Fibroblast of skin of scalp (primary cell): ENCODE data around the gene MITF.
"Not testable (repeated sequence)": the region's sequence is repeated elsewhere in the genome, so short reads cannot be mapped to it uniquely, and the experiment has no call there.

Experiments used
- DNase-seq: peaks from one replicate; pipeline ENCODE4 v3.0.0-alpha.2; 2013

The MITF gene

DNA sequence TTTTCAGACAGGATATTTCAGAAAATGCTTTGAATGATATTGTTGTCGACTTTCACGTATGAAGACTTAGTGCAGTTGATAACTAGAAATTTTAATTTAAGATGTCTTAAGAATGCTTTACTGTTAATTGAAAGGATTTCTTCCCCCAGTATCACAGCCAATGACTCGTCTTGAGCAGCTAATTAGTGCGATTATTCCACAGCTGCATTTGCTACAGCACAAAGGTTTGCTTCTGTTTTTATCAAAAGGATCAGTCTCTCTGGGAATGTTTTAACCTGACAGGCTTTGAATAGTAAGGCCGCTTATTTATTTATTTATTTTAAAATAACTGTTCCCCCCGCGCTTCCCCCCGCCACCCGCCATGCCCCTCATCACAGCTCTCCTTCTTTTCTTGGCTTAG, 136.8 kb downstream of the MITF start:
- DNase-seq, result no peak

DNA sequence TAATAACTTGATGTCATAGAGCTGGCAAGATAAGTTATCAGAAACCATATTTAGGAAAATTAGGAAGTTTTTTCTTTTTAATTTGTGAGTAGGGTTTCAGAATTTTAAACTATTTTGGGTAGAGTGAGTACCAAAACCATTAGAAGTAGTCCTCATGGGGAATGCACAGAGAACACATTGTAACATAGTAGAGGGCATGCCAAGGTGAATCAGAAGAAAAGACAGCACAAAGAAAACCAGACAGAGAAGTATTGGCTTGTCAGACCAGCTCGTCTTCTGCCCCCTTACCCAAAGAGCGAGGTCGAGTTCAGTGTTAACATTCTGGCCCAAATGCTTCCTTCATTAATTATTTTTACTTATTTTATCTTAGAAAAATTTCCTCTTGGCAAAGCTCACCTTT, 139.0 kb downstream of the MITF start:
- no peak for DNase-seq

DNA sequence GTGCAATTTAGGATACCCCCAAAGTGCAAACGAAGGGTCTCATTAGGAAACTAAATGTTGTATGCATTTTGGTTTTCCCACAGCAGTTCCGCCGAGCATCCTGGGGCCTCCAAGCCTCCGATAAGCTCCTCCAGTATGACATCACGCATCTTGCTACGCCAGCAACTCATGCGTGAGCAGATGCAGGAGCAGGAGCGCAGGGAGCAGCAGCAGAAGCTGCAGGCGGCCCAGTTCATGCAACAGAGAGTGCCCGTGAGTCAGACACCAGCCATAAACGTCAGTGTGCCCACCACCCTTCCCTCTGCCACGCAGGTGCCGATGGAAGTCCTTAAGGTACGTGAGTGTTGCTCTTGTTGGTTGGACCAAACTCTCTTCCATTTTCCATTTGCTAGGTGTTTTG, 139.8 kb downstream of the MITF start:
- DNase-seq, result no peak

DNA sequence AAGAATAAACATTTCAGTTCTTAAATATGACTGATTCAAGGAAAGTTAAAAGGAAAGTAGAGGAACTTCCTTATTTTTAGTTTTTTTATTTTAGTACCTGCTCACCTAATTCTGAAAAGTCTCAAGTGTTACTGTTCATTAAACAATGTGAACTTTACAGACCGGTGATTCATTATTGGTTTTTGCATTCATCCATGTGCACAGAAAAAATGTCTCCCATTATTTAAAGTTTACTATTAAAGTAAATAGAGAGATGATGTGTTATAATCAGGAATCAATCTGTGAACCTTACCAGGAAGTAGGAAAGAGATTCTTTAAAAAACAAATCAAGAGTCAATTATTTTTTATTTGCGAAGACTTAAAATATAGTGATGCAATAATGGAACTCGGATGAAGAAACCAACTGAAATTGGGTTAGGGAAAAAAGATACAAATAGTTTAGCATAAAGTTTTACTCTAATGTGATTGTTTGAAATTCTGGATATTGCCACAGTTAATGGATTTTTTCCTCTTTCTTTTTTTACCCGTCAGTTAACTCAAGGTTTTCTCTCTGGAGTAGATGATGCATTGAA, 140.9 kb downstream of the MITF start:
- no peak for DNase-seq

- no peak for DNase-seq
Observed at GRCh38 chr3:69881051-69881450, 141.8 kb downstream of the MITF start.

DNA sequence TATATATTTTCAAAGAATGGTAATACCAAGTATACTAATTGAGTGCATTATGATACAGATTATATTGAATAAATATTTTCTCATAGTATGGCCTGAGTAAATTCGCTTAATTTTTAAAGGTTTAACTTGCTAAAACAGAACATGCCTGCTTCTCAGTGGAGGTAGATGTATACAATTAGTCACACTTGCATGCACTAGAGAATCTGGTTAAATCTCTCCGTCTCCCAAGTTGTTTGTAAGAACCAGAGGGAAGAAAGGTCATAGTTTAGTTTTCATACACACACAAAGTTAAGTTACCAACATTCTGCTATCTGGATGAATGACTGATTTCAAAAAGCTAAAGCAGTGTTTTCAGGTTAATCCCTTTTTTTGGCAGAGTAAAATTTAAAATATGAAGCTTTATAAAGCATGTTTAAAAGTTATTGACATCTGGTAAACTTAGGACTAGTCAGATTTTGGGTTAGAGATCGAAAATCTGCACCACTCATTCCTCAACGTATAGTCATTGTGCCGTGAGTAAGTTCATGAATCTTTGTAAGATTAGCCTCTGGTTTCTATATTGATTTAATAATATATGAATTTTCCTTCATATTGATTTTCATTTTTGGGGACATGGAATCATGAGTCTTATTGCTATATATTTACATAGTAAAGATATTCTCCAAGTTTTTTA, 142.6 kb downstream of the MITF start:
- no peak for DNase-seq

DNA sequence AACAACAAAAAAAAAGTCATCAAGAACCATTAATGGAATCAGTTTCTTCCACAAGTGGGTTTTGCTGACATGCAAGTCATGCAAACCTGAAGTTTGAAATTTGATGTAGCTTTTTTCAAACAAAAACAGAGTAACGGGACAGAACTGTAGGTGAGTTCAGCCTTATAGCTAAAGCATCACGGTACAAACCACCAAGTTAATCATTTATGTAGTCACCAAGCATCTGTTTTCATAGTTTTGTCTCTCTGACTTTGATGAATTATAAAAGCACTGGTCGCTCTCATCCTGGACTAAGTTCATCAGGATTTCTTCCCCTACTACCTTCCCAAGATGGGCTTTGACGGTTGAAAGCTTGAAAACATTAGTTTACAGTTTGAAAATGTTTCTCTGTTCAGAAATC, 143.3 kb downstream of the MITF start:
- DNase-seq, result no peak

DNA sequence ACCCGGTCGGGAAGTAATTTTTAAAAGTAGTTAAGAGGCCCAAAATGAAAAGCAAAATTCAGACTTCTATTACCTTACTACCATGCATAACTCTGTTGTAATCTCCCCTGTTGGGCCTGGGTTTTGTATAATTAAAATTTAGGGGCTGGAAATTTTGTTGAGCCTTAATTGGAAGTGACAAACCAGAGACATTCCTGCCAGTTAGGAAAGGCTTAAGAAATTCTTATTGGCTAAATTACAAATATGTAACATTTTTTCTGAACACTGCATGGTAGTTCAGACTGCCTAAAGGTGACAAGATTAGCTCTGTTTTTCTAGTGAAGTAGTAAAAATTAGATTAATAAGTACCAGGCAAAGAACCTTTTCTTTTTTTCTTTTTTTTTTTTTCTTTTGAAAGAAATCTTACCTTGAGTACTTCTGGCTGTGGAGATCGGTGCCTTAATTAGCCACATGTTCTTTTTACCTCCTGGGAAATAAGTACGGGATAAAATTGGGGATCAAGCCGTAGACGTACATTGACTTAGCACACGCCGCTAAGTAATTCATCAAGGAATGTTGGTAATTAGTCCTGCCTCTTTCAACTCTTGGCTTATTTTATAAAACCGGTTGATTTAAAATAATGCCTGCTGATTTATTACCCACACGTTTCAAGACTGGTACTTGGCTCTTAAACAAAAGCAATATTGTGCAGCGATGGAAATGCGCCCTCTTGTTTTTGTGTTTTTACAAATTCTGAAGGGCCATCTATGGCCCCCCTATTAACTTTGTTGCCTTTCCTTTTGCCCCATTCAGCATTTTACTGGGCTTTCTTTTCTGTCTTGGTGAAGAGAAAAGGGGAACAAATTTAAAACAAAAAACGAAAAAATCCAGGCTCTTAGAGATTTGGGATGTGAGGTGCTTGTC, 149.0 kb downstream of the MITF start:
- no peak for DNase-seq

GRCh38 chr3:69888943-69889315, 149.7 kb downstream of the MITF start:
- DNase-seq, result no peak

GRCh38 chr3:69890084-69890483, 150.8 kb downstream of the MITF start:
- DNase-seq, result peak; percentile 60

DNA sequence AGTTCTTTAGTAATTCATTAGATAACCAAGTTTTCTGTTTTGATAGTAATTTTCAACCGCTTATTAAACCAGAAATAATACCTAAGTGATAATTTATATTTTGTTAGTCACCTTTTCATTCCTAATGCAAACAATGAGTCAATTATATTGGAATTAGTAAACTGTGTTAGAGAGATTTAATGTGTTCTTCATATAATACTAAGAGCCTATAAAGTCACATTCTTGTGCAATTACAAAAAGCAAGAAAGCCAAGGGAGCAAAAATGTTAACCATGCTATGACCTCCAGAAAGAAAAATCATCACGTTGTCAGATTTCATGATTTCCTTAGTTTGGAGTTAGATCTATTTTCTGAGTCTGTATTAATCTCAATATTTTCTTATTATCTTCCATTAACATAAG, 151.4 kb downstream of the MITF start:
- peak; percentile 34 for DNase-seq

GRCh38 chr3:69892706-69893105, 153.4 kb downstream of the MITF start:
- DNase-seq, result no peak

GRCh38 chr3:69893274-69893673, 154.0 kb downstream of the MITF start:
- no peak for DNase-seq

DNA sequence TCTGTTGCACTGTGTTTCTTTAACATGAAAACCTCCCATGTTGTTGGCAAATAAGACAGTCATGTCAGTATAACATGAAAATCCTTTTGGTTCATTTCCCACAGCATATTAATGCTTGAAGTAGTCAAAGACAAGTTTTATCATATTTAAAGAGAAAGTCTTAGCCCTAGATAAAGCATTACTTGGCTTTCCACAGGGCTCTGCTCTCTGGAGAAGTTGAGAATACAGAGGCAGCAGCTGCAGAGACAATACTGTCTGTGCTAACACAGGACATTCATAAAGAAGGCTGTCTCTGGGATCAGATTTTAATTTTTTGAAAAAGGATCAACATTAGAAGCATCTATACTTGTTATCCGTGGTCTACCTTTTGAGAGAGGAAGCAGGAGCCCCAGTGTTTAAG, 156.8 kb downstream of the MITF start:
- DNase-seq, result no peak

DNA sequence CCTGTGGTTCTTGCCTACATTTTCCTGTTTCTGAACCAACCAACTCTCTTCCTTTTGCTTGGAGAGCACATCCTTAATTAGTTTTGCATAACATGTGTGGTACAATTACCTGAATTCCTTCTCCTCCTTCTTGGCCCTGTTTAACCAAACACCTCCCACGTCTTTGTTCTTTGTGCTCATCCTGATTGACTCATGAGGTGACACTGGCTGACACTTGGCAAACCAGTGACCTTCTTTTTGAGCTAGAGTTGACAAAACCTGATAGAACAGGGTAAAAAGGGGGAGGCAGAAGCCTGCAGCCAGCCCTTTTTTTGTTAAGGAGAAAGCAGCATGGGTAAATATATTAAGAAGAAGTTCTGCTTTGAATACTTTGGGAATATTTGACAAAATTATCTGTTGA, 161.1 kb downstream of the MITF start:
- no peak for DNase-seq

GRCh38 chr3:69901802-69902201, 162.5 kb downstream of the MITF start:
- no peak for DNase-seq

DNA sequence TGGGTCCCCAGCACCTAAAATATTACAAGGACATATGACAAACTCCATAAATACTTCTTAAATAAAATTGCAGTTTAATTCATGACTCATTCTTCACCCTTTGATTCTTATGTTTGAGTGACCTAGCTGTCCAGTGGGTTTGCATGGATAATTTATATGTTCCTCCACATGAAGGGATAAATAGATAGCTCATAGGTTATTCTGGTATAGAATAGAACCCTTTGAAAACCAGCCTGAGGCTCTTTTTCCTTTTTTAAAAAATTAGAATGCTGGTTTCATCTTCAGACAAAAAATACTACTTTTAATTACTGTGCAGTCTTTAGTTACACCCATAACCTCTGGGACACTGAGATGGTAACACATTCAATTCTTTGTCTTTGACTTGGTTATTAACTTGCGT, 163.1 kb downstream of the MITF start:
- no peak for DNase-seq

DNA sequence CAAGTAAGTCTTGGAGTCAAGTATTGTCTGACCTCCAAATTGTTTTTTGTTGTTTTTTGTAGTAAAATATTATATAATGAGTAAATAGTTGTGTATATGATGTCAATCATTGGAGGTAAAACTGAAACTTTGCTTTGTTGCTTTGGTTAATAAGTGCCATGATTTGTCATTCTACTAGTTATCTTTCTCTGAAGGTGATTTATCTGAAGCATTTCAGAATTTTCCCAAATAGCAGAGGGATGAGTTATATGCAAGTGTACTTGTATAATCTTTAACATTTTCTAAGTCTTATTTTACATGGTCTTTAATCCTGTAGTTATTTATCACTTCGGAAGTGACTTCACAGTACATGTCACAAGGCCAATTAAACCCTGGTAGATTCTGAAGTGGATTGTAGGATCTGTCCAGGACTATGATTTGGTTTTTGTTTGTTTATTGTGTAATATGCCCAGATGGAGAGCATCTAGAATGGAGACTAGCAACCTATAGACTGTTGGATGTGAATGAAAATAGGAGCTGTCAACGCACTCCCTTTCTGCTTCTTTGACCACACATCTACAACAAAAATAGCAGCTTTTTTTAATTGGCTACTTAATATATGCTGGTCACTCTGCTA, 167.2 kb downstream of the MITF start:
- DNase-seq, result no peak

GRCh38 chr3:69907554-69907953, 168.3 kb downstream of the MITF start:
- no peak for DNase-seq

DNA sequence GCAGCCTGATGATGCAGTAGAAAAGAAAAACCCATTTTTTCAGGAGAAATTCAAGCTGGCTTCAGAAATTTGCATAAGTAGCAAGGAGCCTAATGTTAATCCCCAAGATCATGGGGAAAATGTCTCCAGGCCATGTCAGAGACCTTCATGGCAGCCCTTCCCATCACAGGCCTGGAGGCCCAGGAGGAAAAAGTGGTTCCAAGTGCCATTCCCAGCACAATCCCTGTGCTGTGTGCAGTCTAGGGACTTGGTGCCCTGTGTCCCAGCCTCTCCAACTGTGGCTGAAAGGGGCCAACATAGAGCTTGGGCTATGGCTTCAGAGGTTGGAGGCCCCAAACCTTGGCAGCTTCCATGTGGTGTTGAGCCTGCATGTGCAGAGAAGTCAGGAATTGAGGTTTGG, 170.6 kb downstream of the MITF start:
- DNase-seq, result not testable (repeated sequence)

GRCh38 chr3:69913422-69913821, 174.2 kb downstream of the MITF start:
- no peak for DNase-seq

DNA sequence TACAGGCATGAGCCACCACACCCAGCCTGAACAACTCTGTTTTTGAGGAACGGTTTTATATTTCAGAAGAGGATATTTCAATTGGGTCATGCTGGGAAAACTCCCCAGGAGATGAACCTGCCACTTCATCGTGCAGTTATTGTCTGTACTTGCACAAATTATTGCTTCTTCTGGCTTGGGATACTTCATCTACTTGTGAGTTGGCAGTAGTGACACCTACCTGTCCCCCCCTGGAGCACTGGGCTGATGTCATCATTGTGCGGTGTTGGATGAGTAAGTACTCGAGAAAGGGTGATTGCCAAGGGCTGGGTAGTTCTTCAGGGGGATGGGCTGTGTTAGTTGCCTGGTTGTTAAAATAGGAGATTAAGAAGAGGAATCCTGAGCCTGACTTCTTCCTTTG, 175.1 kb downstream of the MITF start:
- DNase-seq, result no peak

GRCh38 chr3:69915726-69916125, 176.5 kb downstream of the MITF start:
- DNase-seq, result no peak
